Neural crest cell (in vitro differentiated cells): ENCODE results near the gene PXDN. TPM values are rescaled to one million over a fixed set of nuclear protein-coding genes. Genes with fewer than 3 reads are reported as not detected.

Source experiments
- DNase-seq: peaks from one replicate; pipeline ENCODE4 v3.0.0; 2021; ENCODE audit warnings: low read depth, mixed read lengths, low spot score
- H3K27ac Mint-ChIP-seq: one replicate; pipeline ENCODE4 v1.8.0; 2021; ENCODE audit warnings: mild to moderate bottlenecking, mixed read lengths; ENCODE audit not compliant: unreplicated experiment
- H3K27me3 Mint-ChIP-seq: 2 replicates; pipeline ENCODE4 v1.8.0; 2021; ENCODE audit warnings: low read depth, mild to moderate bottlenecking, mixed read lengths
- H3K36me3 Mint-ChIP-seq: 2 replicates; pipeline ENCODE4 v1.8.0; 2021; ENCODE audit warnings: low read depth, mild to moderate bottlenecking, mixed read lengths
- H3K4me1 Mint-ChIP-seq: 2 replicates; pipeline ENCODE4 v1.8.0; 2021; ENCODE audit warnings: mixed read lengths
- H3K4me3 Mint-ChIP-seq: one replicate; pipeline ENCODE4 v1.8.0; 2021; ENCODE audit warnings: mild to moderate bottlenecking, mixed read lengths
- H3K9me3 Mint-ChIP-seq: 2 replicates; pipeline ENCODE4 v1.8.0; 2021; ENCODE audit warnings: mixed read lengths
- CTCF ChIP-seq: fragments of 200-600 bp; sonication (generic); conservative IDR thresholded peaks from 2 replicates; pipeline ENCODE4 v1.5.0; 2021; ENCODE audit warnings: antibody characterized with exemption, mild to moderate bottlenecking
- total RNA-seq: library from RNA; stranded (reverse); gene quantifications from 2 replicates; pipeline ENCODE4 v1.2.1, GENCODE V29; 2021

The PXDN gene
- total RNA-seq, 1 donor from 2014 or later, result 218 TPM

- H3K36me3 Mint-ChIP-seq, result peaks cover 32% of the 10 kb centered on the region
- TF ChIP-seq CTCF, result no peak
- peaks cover 23% of the 10 kb centered on the region for H3K4me1 Mint-ChIP-seq
- H3K4me3 Mint-ChIP-seq, result no peak overlapping the region
- H3K9me3 Mint-ChIP-seq, result no peaks in the 10 kb centered on the region
- no peak for DNase-seq
- no peaks in the 10 kb centered on the region for H3K27me3 Mint-ChIP-seq
- H3K27ac Mint-ChIP-seq, result no peak overlapping the region
Measured at GRCh38 chr2:1631292-1632001, 112.9 kb downstream of the PXDN start.

GRCh38 chr2:1628893-1629292, 115.4 kb downstream of the PXDN start:
- H3K27ac Mint-ChIP-seq, result no peak overlapping the region
- no peaks in the 10 kb centered on the region for H3K27me3 Mint-ChIP-seq
- no peaks in the 10 kb centered on the region for H3K9me3 Mint-ChIP-seq
- no peak overlapping the region for H3K4me3 Mint-ChIP-seq
- H3K4me1 Mint-ChIP-seq, result peaks cover 38% of the 10 kb centered on the region
- peaks cover 30% of the 10 kb centered on the region for H3K36me3 Mint-ChIP-seq
- no peak for DNase-seq
- no peak for TF ChIP-seq CTCF

- H3K4me3 Mint-ChIP-seq, result peak overlapping the region; percentile 24
- peaks cover 30% of the 10 kb centered on the region for H3K36me3 Mint-ChIP-seq
- H3K4me1 Mint-ChIP-seq, result peaks cover 42% of the 10 kb centered on the region
- H3K27ac Mint-ChIP-seq, result peak overlapping the region; percentile 70
- TF ChIP-seq CTCF, result no peak
- DNase-seq, result no peak
- no peaks in the 10 kb centered on the region for H3K27me3 Mint-ChIP-seq
- peaks cover 2% of the 10 kb centered on the region for H3K9me3 Mint-ChIP-seq
Measured at GRCh38 chr2:1627628-1628381, 116.5 kb downstream of the PXDN start.

- Mint-ChIP-seq H3K9me3 (peaks cover 2% of the 10 kb centered on the region), H3K4me1 (peaks cover 35% of the 10 kb centered on the region), H3K27me3 (no peaks in the 10 kb centered on the region), H3K4me3 (no peak overlapping the region), H3K27ac (no peak overlapping the region), H3K36me3 (peaks cover 23% of the 10 kb centered on the region)
- DNase-seq, result no peak
- no peak for TF ChIP-seq CTCF
Measured at GRCh38 chr2:1626271-1626681, 118.0 kb downstream of the PXDN start.

GRCh38 chr2:1625281-1626001, 118.9 kb downstream of the PXDN start:
- no peak for TF ChIP-seq CTCF
- H3K4me3 Mint-ChIP-seq, result peak overlapping the region; percentile 18
- peaks cover 18% of the 10 kb centered on the region for H3K36me3 Mint-ChIP-seq

More at GRCh38 chr2:1625281-1626001, 118.9 kb downstream of the PXDN start:
- Mint-ChIP-seq H3K27ac (peak overlapping the region; percentile 14), H3K4me1 (peaks cover 32% of the 10 kb centered on the region), H3K9me3 (peaks cover 2% of the 10 kb centered on the region), H3K27me3 (no peaks in the 10 kb centered on the region)
- no peak for DNase-seq
